Mammary epithelial cell (primary cell): ENCODE data around the gene RNF180.

Experiments
- EZH2 ChIP-seq: IDR thresholded peaks from 2 replicates; pipeline ENCODE4 v1.6.1; 2012; ENCODE audit warnings: low read length, inconsistent platforms, borderline replicate concordance
- TF ChIP-seq, protein P1 (sequence below), 2 donors: IDR thresholded peaks in 1 of 2; conservative IDR thresholded peaks in 1 of 2; 2 replicates each; pipeline ENCODE4 v1.5.1; 2011 to 2012; ENCODE audit warnings: inconsistent platforms in 2 of 2, low read length in 2 of 2, mild to moderate bottlenecking in 2 of 2, control low read depth in 1 of 2, low read depth in 1 of 2; ENCODE audit not compliant: insufficient read depth in 1 of 2; ENCODE audit errors: extremely low read depth in 1 of 2

DNA sequence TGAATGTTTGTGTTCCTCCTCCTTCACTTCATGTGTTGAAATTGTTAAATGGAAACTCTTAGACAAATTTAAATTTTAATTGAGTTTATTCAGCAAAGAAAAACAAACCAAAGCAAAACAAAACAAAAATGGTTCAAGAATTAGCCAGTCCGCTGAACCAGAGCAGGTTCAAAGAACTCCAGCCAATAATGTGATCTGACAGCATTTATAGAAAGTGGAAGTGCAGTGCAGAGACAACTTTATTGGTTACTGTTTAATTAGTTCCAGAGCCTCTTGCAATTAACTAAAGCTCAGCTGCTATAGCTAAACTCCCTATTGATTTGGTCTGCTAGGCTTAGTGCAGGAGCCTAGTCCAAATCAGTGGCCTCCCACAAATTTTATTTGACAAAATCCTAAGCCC is 132.9 kb downstream of the RNF180 start:
- TF ChIP-seq, protein P1, sequence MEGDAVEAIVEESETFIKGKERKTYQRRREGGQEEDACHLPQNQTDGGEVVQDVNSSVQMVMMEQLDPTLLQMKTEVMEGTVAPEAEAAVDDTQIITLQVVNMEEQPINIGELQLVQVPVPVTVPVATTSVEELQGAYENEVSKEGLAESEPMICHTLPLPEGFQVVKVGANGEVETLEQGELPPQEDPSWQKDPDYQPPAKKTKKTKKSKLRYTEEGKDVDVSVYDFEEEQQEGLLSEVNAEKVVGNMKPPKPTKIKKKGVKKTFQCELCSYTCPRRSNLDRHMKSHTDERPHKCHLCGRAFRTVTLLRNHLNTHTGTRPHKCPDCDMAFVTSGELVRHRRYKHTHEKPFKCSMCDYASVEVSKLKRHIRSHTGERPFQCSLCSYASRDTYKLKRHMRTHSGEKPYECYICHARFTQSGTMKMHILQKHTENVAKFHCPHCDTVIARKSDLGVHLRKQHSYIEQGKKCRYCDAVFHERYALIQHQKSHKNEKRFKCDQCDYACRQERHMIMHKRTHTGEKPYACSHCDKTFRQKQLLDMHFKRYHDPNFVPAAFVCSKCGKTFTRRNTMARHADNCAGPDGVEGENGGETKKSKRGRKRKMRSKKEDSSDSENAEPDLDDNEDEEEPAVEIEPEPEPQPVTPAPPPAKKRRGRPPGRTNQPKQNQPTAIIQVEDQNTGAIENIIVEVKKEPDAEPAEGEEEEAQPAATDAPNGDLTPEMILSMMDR (conservative IDR thresholded peaks at IDR 0.05 in 1 of 2, IDR thresholded peaks at IDR 0.05 in 1 of 2; ENCODE audit: extremely low read depth in 1 of 2, insufficient read depth in 1 of 2, low read depth in 1 of 2, low read length in 2 of 2): no peak
- no peak for TF ChIP-seq EZH2
